ENCODE results near the gene C16orf90. TPM values are rescaled to one million over a fixed set of nuclear protein-coding genes. Genes with fewer than 3 reads are reported as not detected.

The C16orf90 gene
- total RNA-seq, 2 experiments from 2014 or later, result not detected

DNA sequence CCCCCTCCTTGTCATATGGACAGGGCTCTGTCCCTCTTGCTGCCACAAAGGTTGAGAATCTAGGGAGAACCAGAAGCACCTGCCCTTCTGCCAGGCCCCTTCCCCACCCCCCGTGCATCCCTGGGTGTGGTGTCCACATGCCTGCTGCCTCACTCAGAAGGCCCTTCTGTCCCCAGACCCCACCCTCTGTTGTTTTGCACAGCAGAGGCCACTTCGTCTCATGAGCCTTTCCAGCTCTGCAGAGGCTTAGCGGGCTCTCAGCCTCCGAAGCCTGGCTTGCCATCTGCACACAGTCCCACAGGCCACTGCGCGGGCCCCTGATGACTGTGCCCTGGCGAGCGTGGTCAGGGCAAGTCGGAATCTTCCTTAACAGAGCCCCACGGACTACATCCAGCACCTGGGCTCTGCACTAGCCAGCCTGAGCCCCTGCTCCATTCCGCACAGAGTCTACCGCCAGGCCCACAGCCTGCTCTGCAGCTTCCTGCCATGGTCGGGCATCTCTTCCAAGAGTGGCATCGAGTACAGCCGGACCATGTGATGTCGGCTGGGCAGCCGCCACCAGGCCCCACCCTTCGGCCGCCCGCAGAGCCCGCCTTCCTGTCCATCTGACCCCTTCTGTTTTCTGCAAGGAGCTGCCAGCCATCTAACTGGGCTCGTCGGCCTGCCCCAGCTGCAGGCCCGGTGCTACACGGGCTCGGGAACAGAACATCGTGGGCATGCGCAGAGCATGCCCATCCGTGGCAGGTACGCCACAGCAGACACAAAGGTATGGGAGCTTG lies 10.8 kb downstream of the C16orf90 start:
- Histone ChIP-seq H3K4me2 (ENCODE audit: low read length) (no peak overlapping the region), H4K20me1 (ENCODE audit: insufficient read depth, low read length) (no peaks in the 10 kb centered on the region), H3K36me3 (ENCODE audit: insufficient read depth, low read length) (peaks cover 59% of the 10 kb centered on the region), H3K4me1 (ENCODE audit: insufficient read depth, low read length, poor library complexity, severe bottlenecking) (no peaks in the 10 kb centered on the region), H3K9me2 (ENCODE audit: insufficient read depth, low read length) (no peaks in the 10 kb centered on the region), H3K4me3 (ENCODE audit: low read depth, low read length, poor library complexity, severe bottlenecking) (no peak overlapping the region), H3K9me3 (ENCODE audit: low read length) (no peaks in the 10 kb centered on the region), H3K27ac (ENCODE audit: low read depth, low read length, poor library complexity, severe bottlenecking) (no peak overlapping the region), H3K79me2 (ENCODE audit: insufficient read depth, low read depth, low read length) (no peaks in the 10 kb centered on the region), H2AFZ (ENCODE audit: low read length) (no peak overlapping the region)
- ChIA-PET POLR2A (interaction anchor here (0.5 to 0.6 kb wide), 2 partner anchors 21 to 82 kb away, joined by 3 to 10 read pairs; no protein-coding TSS in a partner anchor), CTCF (ENCODE audit: unreplicated experiment) (no interaction called here)
- DNase-seq (ENCODE audit: low spot score), result no peak
- no TSS peak for BruUV-seq (replicated peaks)
- intact Hi-C loops (cut with micrococcal nuclease; ENCODE audit: unreplicated experiment), result no loop called here
- TF ChIP-seq CTCF (conservative IDR thresholded peaks at IDR 0.05; ENCODE audit: low read length) (no peak), EZH2phosphoT487 (IDR thresholded peaks at IDR 0.05; ENCODE audit: borderline replicate concordance, low read depth, low read length) (no peak)

- ChIA-PET POLR2A (interaction anchor here (0.6 kb wide), 1 partner anchor 164 kb away, joined by 3 read pairs; no protein-coding TSS in a partner anchor), CTCF (ENCODE audit: unreplicated experiment) (no interaction called here)
- intact Hi-C loops (cut with micrococcal nuclease; ENCODE audit: unreplicated experiment), result no loop called here
- Histone ChIP-seq H2AFZ (ENCODE audit: low read length) (no peak overlapping the region), H3K36me3 (ENCODE audit: insufficient read depth, low read length) (peaks cover 63% of the 10 kb centered on the region), H3K4me2 (ENCODE audit: low read length) (no peak overlapping the region), H3K79me2 (ENCODE audit: insufficient read depth, low read depth, low read length) (no peaks in the 10 kb centered on the region), H3K9me3 (ENCODE audit: low read length) (no peaks in the 10 kb centered on the region), H3K4me1 (ENCODE audit: insufficient read depth, low read length, poor library complexity, severe bottlenecking) (no peaks in the 10 kb centered on the region), H3K27ac (ENCODE audit: low read depth, low read length, poor library complexity, severe bottlenecking) (no peak overlapping the region), H3K9me2 (ENCODE audit: insufficient read depth, low read length) (no peaks in the 10 kb centered on the region), H4K20me1 (ENCODE audit: insufficient read depth, low read length) (no peaks in the 10 kb centered on the region), H3K4me3 (ENCODE audit: low read depth, low read length, poor library complexity, severe bottlenecking) (no peak overlapping the region)
- no peak for TF ChIP-seq CTCF (conservative IDR thresholded peaks at IDR 0.05; ENCODE audit: low read length)
- TF ChIP-seq EZH2phosphoT487 (IDR thresholded peaks at IDR 0.05; ENCODE audit: borderline replicate concordance, low read depth, low read length), result no peak
- no peak for DNase-seq (ENCODE audit: low spot score)
- no TSS peak for BruUV-seq (replicated peaks)
Measured at GRCh38 chr16:3482659-3483241, 12.5 kb downstream of the C16orf90 start.

All from OCI-LY7 (cell line).